WERI-Rb-1 (cell line): ENCODE measurements around the gene SLC30A3.

Experiments
- DNase-seq: peaks from one replicate; pipeline ENCODE4 v3.0.0-alpha.2; 2020
- H3K27ac ChIP-seq: fragments of 250-450 bp; sonication (Bioruptor Pico); 2 replicates; pipeline ENCODE4 v1.5.1; 2020; ENCODE audit warnings: mild to moderate bottlenecking, moderate library complexity
- H3K27me3 ChIP-seq: fragments of 250-450 bp; sonication (Bioruptor Pico); 2 replicates; pipeline ENCODE4 v1.5.1; 2021; ENCODE audit warnings: mild to moderate bottlenecking, low read depth, moderate library complexity; ENCODE audit not compliant: insufficient read depth, severe bottlenecking
- H3K36me3 ChIP-seq: fragments of 250-450 bp; sonication (Bioruptor Pico); 2 replicates; pipeline ENCODE4 v1.5.1; 2020; ENCODE audit warnings: mild to moderate bottlenecking, moderate library complexity
- H3K4me3 ChIP-seq: 2 replicates; pipeline ENCODE4 v1.5.1; 2011; ENCODE audit warnings: low read depth, mild to moderate bottlenecking, control low read depth, low read length
- H3K9me3 ChIP-seq: fragments of 250-450 bp; sonication (Bioruptor Pico); 2 replicates; pipeline ENCODE4 v1.5.1; 2021; ENCODE audit warnings: mild to moderate bottlenecking, moderate library complexity; ENCODE audit not compliant: severe bottlenecking
- CTCF ChIP-seq: IDR thresholded peaks from 2 replicates; pipeline ENCODE4 v1.5.1; 2011; ENCODE audit warnings: low read depth, mild to moderate bottlenecking, control low read depth, inconsistent platforms, low read length

SLC30A3 gene, protein sequence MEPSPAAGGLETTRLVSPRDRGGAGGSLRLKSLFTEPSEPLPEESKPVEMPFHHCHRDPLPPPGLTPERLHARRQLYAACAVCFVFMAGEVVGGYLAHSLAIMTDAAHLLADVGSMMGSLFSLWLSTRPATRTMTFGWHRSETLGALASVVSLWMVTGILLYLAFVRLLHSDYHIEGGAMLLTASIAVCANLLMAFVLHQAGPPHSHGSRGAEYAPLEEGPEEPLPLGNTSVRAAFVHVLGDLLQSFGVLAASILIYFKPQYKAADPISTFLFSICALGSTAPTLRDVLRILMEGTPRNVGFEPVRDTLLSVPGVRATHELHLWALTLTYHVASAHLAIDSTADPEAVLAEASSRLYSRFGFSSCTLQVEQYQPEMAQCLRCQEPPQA

GRCh38 chr2:27262379-27263286, at the start of gene SLC30A3:
Gene SLC30A3, minus strand, starts transcription at chr2:27263047. Its CDS starts 141 bp downstream, at chr2:27262906.
- no peak for TF ChIP-seq CTCF
- Histone ChIP-seq H3K36me3 (peaks cover under 1% of the 10 kb centered on the region; the same call in 1 of the 2 replicates), H3K27me3 (peaks cover 29% of the 10 kb centered on the region), H3K4me3 (peak within 1 kb of the TSS; percentile 76), H3K27ac (no peak within 1 kb of the TSS), H3K9me3 (no peaks in the 10 kb centered on the region)
- peak; percentile 88 for DNase-seq

GRCh38 chr2:27312152-27312551, 49.3 kb upstream of the SLC30A3 start:
- Histone ChIP-seq H3K36me3 (no peaks in the 10 kb centered on the region), H3K27me3 (peaks cover 15% of the 10 kb centered on the region), H3K27ac (no peak overlapping the region), H3K9me3 (no peaks in the 10 kb centered on the region), H3K4me3 (no peak overlapping the region)
- TF ChIP-seq CTCF: no peak
- no peak for DNase-seq

- Histone ChIP-seq H3K27me3 (peaks cover 24% of the 10 kb centered on the region), H3K9me3 (no peaks in the 10 kb centered on the region), H3K27ac (no peak overlapping the region), H3K4me3 (no peak overlapping the region), H3K36me3 (no peaks in the 10 kb centered on the region)
- no peak for DNase-seq
- TF ChIP-seq CTCF: no peak
These were observed 46.8 kb upstream of the SLC30A3 start for GRCh38 chr2:27309651-27310050.

- Histone ChIP-seq H3K36me3 (no peaks in the 10 kb centered on the region), H3K27ac (no peak within 1 kb of the TSS), H3K4me3 (peak within 1 kb of the TSS; percentile 28), H3K9me3 (no peaks in the 10 kb centered on the region), H3K27me3 (peaks cover 24% of the 10 kb centered on the region)
- TF ChIP-seq CTCF: no peak
- no peak for DNase-seq
These were observed 45.6 kb upstream of the SLC30A3 start, which contains the start of gene UCN for GRCh38 chr2:27308359-27308881. Gene UCN, minus strand, starts transcription at chr2:27308445. Its CDS starts 550 bp downstream, at chr2:27307895.

DNA sequence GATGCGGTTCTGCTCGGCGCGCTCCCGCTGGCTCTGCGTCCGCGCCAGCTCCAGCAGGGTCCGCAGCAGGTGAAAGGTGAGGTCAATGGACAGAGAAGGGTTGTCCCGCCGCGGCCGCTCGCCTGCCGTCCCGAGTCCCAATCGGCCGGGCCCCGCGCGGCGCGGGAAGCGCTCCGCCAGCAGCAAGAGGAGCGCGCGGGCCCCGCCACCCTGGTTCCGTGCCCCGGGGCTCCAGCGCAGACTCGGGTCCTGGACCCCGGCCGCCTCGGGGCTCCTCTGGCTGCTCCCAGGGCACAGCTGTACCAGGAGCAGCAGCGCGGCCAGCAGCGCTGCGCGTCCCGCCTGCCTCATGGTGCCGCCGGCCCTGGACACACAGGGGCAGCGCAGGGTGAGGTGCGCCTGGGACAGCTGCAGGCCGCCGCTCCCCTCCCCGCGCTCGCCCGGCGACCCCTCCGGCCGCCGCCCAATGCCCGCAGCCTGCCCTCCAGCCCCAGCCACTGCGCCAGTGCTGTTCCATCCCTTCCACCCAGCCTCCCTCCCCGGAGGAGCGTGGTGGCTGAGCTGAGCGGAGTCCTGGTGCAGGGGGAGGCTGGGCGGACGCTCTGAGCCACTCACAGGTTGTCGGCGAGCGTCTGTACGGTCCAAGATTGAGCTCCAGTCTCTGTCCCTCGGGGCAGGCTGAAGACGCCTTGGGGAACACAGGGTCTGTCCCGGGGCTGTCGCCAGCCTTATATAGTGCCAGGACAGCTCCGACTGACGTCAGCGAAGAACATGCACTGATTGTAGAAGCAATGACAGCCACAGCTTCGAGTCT, 44.9 kb upstream of the SLC30A3 start:
- no peak for DNase-seq
- no peaks in the 10 kb centered on the region for H3K9me3 ChIP-seq
- peak overlapping the region; percentile 28 for H3K4me3 ChIP-seq
- H3K36me3 ChIP-seq: no peaks in the 10 kb centered on the region
- TF ChIP-seq CTCF: no peak
- H3K27ac ChIP-seq: no peak overlapping the region
- peaks cover 24% of the 10 kb centered on the region for H3K27me3 ChIP-seq
